MM.1S (cell line): ENCODE data around the gene EME2.

ENCODE experiments used
- EZH2phosphoT487 ChIP-seq: fragments of 300-600 bp; sonication (generic); IDR thresholded peaks from 2 replicates; pipeline ENCODE4 v1.6.1; 2018; ENCODE audit warnings: antibody characterized with exemption, low read length
- TF ChIP-seq, protein P1 (sequence below): fragments of 300-600 bp; sonication (generic); IDR thresholded peaks from 2 replicates; pipeline ENCODE4 v1.5.1; 2016; ENCODE audit warnings: antibody characterized with exemption, low read length, mixed read lengths

DNA sequence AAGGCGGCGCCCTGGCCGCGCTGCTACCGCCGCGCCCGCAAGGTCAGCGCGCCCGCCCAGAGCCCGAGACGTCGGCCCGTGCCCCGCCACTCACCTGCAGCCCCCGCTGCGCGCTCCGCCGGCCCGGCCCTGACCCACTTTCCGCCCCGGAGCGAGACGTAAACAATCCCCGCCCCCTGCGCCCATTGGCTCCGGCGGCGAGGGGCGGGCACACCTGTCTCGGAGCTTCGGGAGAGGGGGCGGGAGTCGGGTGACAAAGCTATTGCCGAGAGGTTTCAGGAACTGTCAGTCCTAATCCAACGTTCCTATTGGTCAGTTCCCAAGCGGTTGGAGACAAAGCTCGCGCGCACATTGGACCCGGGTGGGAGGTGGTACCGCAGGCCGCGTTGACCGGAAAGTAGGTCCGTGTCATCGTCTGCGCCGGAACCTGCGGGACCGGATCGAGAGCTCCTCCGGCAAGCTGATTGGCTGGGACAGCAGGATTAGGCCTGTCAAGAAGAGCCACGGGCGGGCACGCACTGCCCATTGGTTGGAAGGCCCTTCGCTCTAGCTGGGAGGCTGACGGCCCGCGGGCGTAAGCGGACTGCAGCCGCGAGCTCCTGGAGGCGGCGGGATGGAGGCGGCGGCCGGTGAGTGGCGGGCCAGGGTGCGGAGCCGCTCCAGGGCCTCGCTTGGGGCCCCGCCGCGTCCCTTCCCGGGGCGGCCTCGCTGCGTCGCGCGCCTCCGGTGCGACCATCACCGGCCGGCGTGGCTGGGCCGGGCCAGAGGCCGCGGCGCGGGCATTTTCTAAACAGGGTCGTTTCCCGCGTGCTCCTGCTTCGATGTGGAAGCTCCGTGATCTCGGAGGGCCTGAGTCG, 10.0 kb downstream of the EME2 start, which contains the start of the genes NUBP2 and SPSB3:
- TF ChIP-seq, protein P1, sequence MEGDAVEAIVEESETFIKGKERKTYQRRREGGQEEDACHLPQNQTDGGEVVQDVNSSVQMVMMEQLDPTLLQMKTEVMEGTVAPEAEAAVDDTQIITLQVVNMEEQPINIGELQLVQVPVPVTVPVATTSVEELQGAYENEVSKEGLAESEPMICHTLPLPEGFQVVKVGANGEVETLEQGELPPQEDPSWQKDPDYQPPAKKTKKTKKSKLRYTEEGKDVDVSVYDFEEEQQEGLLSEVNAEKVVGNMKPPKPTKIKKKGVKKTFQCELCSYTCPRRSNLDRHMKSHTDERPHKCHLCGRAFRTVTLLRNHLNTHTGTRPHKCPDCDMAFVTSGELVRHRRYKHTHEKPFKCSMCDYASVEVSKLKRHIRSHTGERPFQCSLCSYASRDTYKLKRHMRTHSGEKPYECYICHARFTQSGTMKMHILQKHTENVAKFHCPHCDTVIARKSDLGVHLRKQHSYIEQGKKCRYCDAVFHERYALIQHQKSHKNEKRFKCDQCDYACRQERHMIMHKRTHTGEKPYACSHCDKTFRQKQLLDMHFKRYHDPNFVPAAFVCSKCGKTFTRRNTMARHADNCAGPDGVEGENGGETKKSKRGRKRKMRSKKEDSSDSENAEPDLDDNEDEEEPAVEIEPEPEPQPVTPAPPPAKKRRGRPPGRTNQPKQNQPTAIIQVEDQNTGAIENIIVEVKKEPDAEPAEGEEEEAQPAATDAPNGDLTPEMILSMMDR: no peak
- TF ChIP-seq EZH2phosphoT487: no peak
